Lung (tissue), 12 donors: ENCODE measurements around the gene NUB1. TPM values are rescaled to one million over a fixed set of nuclear protein-coding genes. Genes with fewer than 3 reads are reported as not detected.

ENCODE experiments used
- ATAC-seq: fragments of 200-7000 bp; cut with Tn5 transposase; one replicate; pipeline ENCODE4 v1.9.1; 2020; ENCODE audit warnings: moderate number of reproducible peaks; ENCODE audit not compliant: insufficient read depth, low FRiP score
- DNase-seq, 3 donors: peaks; one replicate each; pipeline ENCODE4 v3.0.0-alpha.2; 2013 to 2017
- H3K27ac ChIP-seq, 2 donors: one replicate each; pipeline ENCODE4 v1.5.1; 2013; ENCODE audit warnings: mild to moderate bottlenecking in 2 of 2, moderate library complexity in 2 of 2, control low read depth in 1 of 2, inconsistent platforms in 1 of 2, low read depth in 1 of 2, low read length in 1 of 2
- H3K27me3 ChIP-seq, 3 donors: one replicate each; pipeline ENCODE4 v1.5.1; 2013; ENCODE audit warnings: low read length in 2 of 3; ENCODE audit not compliant: control insufficient read depth in 3 of 3, insufficient read depth in 3 of 3
- H3K36me3 ChIP-seq, 4 donors: one replicate each; pipeline ENCODE4 v1.5.1; 2013; ENCODE audit warnings: low read length in 4 of 4, mild to moderate bottlenecking in 1 of 4, moderate library complexity in 1 of 4; ENCODE audit not compliant: control insufficient read depth in 4 of 4, insufficient read depth in 4 of 4
- H3K4me1 ChIP-seq, 5 donors: one replicate each; pipeline ENCODE4 v1.5.1; 2013; ENCODE audit warnings: low read length in 5 of 5, mild to moderate bottlenecking in 2 of 5, moderate library complexity in 1 of 5; ENCODE audit not compliant: control insufficient read depth in 5 of 5, insufficient read depth in 5 of 5
- H3K4me3 ChIP-seq: one replicate; pipeline ENCODE4 v1.5.1; 2013; ENCODE audit warnings: mild to moderate bottlenecking, control low read depth, moderate library complexity
- H3K9ac ChIP-seq, 2 donors: one replicate each; pipeline ENCODE4 v1.5.1; 2013; ENCODE audit warnings: low read length in 2 of 2, control low read depth in 1 of 2; ENCODE audit not compliant: insufficient read depth in 1 of 2
- H3K9me3 ChIP-seq, 4 donors: one replicate each; pipeline ENCODE4 v1.5.1; 2013; ENCODE audit warnings: low read length in 3 of 4, mild to moderate bottlenecking in 1 of 4, moderate library complexity in 1 of 4; ENCODE audit not compliant: control insufficient read depth in 4 of 4, insufficient read depth in 3 of 4
- CTCF ChIP-seq: IDR thresholded peaks from 2 replicates; pipeline ENCODE4 v1.5.1; 2012; ENCODE audit warnings: mild to moderate bottlenecking; ENCODE audit errors: control extremely low read depth, extremely low read depth
- WGBS, 2 donors: extraction: QIAGEN DNeasy Blood & Tissue Kit; methylation state at CpG; one replicate each; pipeline ENCODE4 v1.1.7; 2013; 5-methylcytosine and 5-hydroxymethylcytosine counted together
- polyA plus RNA-seq, 2 donors: library from polyadenylated mRNA; stranded (reverse); fragments of 200-250 nt; gene quantifications; one replicate each; pipeline ENCODE4 v1.2.1, GENCODE V29; 2013
- total RNA-seq, 2 donors: library from RNA; depleted of rRNA in 1 of 2; stranded (reverse); fragments of >200 nt in 1 of 2; gene quantifications; one replicate each; pipeline ENCODE4 v1.2.1, GENCODE V29; 2014 to 2021
- donor health status: control.
- donor health status: control.
- donor health status: Bipolar disorder and iron deficiency.
- donor health status: healthy.
- donor health status: DM: yes; HTN: yes; CAD: no.

NUB1 gene
- total and polyA plus RNA-seq, 4 donors = 22.6 to 47.4 (median 34.6) TPM

- Histone ChIP-seq H3K9ac (no peak overlapping the region), H3K9me3 (no peaks in the 10 kb centered on the region), H3K27me3 (peaks cover 0 to 5% (median 0%) of the 10 kb centered on the region in 3 donors), H3K4me1 (peaks cover 0 to 21% (median 11%) of the 10 kb centered on the region in 5 donors), H3K4me3 (no peak overlapping the region), H3K36me3 (no peaks in the 10 kb centered on the region), H3K27ac (no peak overlapping the region)
- DNase-seq (no peak), ATAC-seq (no peak)
- TF ChIP-seq CTCF = no peak
- WGBS, 2 donors = 42 to 66% methylated on average over 6 of the region's 6 CpGs
Measured at GRCh38 chr7:151411551-151411950, 69.9 kb downstream of the NUB1 start.

- H3K27me3 ChIP-seq = peaks cover 0 to 5% (median 0%) of the 10 kb centered on the region in 3 donors
- H3K9ac ChIP-seq = no peak overlapping the region
- H3K4me1 ChIP-seq = peaks cover 0 to 28% (median 12%) of the 10 kb centered on the region in 5 donors
- no peak overlapping the region for H3K4me3 ChIP-seq
- WGBS, 2 donors = 72 to 75% methylated on average over 4 of the region's 4 CpGs
- H3K9me3 ChIP-seq = no peaks in the 10 kb centered on the region
- no peak for TF ChIP-seq CTCF
- ATAC-seq (no peak), DNase-seq (no peak)
- no peaks in the 10 kb centered on the region for H3K36me3 ChIP-seq
- no peak overlapping the region for H3K27ac ChIP-seq
Measured at GRCh38 chr7:151412318-151412717, 70.7 kb downstream of the NUB1 start.

- Histone ChIP-seq H3K27me3 (peaks cover 0 to 5% (median 0%) of the 10 kb centered on the region in 3 donors), H3K9ac (no peak overlapping the region), H3K4me3 (no peak overlapping the region), H3K9me3 (no peaks in the 10 kb centered on the region), H3K36me3 (no peaks in the 10 kb centered on the region), H3K4me1 (peaks cover 0 to 30% (median 12%) of the 10 kb centered on the region in 5 donors), H3K27ac (no peak overlapping the region)
- DNase-seq (no peak), ATAC-seq (no peak)
- WGBS, 2 donors = 91 to 92% methylated on average over 4 of the region's 4 CpGs
- TF ChIP-seq CTCF = no peak
Measured at GRCh38 chr7:151413241-151413640, 71.6 kb downstream of the NUB1 start.
